HuH-7.5 (cell line): ENCODE data around the gene DISC1.

Experiments used
- DNase-seq: peaks from one replicate; pipeline ENCODE4 v3.0.0; 2011; ENCODE audit warnings: low spot score

DISC1 gene

DNA sequence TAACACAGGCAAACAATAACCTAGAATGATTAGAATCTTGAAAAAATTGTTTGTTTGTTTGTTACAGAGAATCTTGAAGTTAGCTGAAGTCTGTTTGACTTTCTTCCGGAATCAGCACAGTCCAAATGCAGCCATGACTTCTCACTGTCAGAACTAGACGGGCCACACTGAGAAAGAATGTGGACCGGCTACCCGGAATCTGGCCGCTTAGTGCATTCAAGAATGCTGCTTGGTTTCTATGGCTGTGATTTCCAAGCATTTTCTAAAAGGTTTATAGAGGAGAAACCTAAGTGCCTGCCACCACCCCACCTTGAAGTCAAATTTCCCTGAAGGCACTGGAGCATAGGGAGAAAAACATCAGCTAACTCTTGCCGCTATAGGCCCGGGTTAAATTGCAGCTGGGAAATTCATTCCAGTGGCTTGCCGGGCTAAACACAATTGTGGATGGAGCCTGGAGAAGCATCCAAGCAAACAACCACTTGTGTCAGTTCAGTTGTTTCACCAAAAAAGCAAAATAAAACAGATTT lies 231.1 kb downstream of the DISC1 start:
- DNase-seq, result no peak

DNA sequence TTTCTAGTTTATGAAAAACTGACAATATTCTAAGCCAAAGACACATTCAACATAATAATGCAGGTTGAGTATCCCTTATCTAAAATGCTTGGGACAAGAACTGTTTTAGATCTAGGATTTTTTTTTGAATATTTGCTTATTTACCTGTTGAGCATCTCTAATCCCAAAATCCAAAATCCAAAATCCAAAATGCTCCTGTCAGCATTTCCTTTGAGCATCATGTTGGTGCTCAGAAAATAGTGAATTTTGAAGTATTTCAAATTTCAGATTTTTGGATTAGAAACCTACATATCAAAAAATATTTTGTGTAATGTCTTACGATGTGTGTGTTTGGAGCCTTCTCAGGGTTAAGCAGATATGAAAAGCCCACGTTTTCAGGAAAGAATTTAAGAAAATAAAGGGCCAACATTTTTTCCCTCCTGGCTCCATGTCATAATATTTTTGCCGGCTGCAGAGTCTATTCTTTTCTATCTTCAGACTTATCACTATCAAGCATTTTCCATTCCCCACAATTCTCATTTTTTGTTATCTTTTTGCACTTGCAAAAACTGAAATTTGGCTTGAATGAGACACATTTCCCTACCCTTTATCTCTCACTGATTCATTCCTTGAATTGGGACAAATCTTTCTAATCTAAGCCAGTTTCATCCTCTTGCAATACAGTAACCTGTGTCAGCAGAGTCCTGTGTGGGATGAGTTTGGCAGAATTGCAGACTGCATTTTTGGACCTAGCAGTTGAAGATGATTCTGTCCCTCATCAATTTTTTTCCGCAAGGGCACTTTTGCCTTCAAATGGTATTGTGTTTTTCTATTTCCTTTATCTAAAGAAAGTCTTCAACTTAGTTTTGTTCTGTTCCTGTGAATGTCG lies 233.9 kb downstream of the DISC1 start:
- DNase-seq, result no peak

DNA sequence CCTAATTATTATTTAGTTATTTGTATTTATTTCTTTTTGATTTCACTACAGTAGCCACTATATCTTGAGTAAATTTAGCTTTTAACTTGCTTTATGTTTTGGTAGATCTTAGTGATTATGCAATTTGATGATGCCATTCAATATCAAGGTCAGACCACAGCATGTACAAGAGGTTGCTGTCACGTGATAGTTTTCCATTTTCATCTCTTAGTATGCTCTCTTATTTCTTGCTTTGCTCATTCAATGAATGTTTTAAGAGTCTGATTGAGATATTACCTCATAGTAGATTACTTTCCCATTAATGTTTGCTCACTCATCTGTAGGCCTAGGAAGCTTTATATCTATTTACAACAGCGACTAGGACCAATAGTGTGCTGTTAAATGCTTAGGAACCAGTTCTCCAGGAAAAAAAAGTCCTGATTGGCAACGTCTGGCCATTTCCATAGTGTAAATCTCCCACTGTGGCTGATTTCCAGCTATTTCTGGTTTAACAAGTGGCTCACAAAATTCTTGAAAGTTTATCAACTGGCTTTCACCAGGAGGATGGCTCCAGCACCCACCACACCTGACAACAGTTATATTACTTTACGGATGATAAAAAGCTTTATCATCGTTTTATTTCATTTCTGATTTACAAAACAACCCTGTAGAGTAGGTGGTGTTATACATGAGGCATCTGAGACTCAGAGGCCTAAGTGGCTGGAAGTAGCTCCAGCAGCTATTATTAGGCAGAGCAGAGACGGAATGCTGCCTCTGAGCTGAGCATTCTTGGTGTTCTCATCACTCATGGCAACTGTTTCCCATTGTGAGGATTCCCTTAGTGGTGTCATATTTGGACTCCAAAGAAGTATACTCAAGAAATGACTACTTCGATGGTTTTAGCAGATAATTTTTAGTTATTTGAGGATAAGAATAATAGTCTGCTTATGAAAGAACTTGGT lies 235.2 kb downstream of the DISC1 start:
- DNase-seq, result no peak

DNA sequence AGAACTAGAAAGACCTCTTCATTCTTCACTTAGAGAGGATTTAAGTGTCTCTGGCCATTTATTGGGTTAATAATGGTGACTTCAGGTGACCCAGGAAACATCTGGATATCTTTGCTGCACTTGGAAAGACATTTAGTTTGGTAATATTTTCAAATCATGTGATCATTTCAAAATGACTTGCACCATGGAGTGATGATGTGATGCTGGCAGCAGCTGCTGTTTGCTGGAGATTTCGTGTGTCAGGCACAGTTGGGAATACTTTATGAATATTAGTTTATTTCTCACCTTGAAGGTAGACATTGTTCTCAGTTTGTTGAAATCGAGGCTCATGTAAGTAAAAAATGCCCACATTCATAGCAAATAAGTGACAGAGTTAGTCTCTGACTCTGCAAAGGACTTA lies 236.0 kb downstream of the DISC1 start:
- DNase-seq, result no peak

DNA sequence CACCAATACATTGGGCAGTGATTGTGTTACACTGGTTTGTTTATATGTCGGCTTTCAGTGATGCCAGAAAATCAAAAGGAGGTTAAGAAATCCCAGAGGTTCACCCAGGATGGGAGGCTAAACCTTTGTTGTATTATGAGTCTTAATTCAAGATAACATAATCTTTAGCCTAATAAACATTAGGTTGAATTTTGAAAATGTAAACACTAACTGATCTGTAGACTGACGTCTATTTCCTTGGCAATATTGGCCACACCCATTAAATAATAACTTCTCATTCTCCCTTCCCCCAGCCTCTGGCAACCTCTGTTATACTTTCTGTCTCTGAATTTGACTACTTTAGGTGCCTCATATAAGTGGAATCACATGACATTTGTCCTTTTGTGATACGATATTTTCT lies 238.7 kb downstream of the DISC1 start:
- DNase-seq, result no peak

DNA sequence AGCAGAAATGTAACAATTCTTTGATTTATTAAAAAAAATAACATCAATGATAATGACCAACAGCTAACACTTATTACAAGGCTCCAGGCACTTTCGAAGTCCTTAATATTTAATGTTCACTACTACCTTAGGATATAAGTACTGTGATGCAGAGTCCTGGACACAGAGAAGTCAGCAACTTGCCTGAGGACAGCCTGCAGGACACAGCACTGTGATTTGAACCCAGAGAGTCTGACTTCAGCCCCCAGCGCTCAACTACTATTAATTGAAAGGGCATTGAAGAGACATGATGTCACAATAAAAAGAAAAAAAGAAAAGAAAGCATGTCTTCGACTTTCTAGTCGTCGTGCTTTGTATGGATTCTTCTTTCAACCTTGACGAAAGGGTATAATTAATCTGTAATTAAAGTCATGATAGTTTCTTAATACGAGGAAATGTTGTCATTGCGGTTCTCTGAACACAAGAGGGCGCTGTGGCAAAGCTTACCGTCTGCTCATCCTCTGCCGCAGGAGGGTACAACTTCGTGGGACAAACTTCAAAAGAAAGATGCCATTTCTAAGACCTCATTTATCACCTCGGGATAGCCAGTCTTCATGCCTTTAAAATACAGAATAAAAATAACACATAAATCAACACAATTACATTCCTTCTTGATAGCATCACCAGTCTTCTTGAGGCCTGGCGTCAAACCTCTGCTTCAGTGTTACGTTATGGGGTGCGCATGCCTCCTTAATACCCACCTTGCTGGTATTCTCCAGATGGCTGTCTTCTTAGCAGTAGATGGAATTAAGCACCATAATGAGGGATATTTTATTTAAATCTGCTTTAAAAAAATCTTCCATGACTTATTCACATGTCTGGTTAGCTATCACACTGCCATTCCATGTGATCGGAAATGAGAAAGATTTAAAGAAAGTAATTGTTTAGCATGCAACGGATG lies 240.1 kb downstream of the DISC1 start:
- peak; percentile 46 for DNase-seq

DNA sequence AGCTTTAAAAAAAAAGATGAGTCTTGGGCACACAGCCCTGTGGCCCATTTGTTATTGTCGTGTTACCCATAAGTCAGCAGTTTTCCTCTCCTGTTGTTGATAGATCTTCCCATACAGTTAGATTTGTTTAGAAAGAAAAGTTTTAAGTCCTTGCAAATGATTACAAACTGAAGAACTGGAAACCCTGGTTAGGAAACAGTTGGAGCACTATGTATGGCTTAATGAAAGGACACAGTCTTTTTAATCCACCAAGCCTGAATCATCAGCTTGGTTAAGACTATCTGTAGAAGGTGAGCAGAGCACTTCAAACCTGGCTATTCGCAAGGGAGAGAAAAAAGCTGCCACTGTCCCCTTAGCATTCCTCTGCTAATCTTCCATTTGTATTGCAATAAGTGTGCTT lies 241.0 kb downstream of the DISC1 start:
- DNase-seq, result no peak

DNA sequence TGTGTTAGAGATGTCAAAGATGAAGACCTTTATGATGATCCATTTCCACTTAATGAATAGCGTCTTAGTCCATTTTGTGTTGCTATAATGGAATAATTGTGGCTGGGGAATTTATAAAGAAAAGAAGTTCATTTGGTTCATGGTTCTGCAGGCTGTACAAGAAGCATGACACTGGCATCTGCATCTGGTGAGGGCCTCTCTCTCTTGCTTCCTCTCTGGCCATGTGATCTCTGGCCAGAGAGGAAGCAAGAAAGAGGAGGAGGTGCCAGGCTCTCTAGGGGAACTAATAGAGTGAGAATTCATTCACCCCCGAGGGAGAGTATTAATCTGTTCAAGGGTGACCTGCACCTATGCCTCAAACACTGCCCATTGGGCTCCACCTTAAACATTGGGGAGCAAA lies 242.8 kb downstream of the DISC1 start:
- no peak for DNase-seq

DNA sequence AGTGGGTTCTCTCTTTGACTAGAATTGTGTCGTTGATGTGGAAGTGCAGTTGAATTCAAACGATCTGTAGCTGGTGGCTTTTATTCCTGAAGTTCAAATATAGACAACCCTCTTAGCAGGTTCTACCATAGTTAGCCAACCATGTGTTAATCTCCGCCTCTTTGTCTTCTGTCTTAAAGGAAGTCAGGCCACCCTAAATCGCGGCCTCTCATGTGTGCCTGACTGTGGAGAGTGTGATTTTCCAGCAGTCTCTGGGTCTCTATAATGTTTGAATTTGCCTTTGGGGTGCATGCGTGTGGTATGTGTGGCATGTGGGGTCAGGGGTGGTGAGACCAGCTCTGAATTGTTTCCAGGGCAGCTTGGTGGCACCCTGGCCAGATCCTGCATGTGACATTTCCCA lies 244.9 kb downstream of the DISC1 start:
- no peak for DNase-seq

DNA sequence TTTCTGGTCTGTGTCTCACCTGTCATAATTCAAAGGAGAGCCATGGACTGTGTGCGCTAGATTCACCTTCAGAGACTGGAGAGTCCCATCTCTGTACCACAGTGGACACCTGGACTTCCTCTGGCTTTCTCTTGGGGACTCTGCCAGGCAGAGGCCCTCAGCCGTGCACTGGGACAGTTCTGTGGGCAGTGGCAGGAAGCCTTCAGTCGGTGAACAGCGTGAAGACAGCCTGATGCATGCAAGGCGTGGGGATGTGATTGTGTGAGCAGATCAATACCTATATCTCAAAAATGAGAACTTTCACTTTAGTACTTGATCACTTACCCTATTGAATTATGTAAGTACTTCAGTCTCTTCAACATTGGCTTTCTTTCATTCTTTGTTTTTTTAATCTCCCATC lies 245.3 kb downstream of the DISC1 start:
- DNase-seq, result no peak

DNA sequence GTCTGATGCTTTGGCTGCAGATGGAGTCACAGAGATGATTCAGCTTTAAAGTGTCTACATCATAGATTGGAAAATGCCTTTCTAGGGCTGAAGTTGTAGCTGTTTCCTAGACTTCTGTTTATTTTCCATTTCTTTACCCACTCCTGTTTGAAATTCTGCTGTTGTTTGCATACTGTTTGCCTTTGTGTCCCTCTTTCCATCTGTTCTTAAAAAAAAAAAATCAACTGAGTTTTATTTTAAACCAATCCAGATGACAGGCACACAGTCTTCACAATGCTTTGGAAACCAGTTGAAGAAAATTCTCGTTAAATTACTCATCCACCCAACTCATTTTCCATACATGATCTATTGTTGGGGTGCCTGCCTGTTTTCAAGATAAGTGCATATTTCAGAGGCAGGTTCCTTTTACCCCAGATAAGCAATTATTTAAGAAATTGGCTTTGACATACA lies 245.9 kb downstream of the DISC1 start:
- DNase-seq, result no peak

DNA sequence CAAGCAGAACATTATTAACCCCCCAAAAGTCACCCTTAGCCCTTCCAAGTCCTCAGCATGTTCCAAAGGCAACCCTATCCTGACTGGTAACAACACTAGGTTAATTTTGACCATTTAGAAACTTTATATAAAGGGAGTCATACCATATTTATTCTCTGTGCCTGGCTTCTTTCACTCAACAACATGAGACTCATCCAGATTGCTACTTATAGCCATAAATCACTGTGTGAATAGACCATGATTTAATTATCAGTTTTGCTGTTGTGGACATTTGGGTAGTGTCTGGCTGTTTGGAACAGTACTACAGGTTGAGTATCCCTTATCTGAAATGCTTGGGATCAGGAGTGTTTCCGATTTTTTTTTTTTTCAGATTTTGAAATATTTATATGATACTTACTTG lies 252.1 kb downstream of the DISC1 start:
- no peak for DNase-seq

DNA sequence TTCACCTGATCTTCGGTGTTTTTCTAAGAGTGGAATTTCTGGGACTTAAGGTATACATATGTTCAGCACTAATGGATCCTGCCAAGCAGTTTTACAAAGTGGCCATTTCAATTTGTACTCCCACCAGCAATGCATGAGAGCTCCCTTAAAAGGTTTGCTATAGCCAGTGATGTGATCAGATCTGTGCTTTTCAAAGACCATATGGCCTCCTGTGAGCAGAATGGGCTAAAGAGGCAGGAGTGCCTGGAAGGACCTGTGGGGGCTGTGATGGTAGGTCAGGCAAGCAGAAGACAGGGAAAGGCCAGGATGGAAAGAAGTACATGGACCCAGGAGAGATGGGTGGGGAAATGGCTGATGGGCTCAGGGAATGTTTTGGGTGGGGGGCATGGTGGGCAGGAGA lies 252.7 kb downstream of the DISC1 start:
- DNase-seq, result no peak

DNA sequence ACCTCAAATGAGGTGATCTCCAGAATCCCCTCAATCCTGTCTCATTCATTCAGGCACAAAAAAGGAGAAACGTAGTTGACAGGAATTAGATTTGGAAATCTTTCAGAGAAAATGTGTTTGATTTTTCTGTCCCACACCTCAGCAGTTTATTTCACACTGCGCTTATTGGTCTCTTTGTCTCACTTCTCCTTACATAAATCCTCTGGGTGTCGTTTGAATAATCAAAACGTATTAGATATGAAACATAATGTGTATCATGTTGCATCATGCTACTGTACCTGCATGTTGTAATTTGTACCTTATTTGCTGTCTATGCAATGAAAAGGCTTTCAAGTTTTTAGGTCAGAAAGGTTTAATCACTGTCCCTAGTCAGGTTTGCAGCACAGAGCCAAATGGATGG lies 255.7 kb downstream of the DISC1 start:
- DNase-seq, result no peak

DNA sequence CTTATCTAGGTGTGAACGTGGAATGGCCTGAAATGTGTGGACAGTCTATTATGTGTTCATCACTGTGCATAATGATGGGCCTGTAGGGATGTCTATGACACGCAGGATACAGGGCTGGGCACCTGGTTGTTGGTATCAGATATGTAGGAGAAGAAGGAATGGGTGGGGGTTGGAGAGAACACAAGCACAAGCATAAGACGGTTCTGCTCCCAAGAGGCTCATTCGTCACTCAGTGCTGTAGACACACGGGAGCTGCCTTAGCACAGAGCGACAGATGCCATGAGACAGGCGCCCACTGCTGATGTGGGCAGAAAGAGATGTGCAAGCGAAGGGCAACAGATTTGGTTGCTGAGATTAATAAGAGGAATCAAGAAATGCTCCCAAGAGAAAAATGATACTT lies 256.2 kb downstream of the DISC1 start:
- no peak for DNase-seq

DNA sequence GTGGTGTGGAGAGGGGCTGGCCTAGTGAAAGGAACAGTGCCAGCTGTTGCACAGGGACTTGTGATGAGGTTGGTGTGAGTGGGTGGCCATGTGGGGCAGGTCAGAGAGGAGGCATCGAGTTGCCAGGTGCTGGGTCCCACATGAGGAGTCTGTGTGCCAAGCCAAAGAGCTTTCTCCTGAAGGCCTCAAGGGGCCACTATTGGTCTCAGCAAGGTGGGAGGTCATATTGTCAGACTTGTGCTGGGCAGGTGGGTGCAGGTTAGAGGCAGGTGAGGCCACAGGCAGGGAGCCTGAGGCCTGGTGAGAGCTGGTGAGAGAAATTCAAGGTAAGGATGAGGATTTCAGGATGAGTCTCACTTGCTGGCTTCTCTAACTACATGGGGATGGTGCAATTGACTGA lies 256.8 kb downstream of the DISC1 start:
- no peak for DNase-seq

DNA sequence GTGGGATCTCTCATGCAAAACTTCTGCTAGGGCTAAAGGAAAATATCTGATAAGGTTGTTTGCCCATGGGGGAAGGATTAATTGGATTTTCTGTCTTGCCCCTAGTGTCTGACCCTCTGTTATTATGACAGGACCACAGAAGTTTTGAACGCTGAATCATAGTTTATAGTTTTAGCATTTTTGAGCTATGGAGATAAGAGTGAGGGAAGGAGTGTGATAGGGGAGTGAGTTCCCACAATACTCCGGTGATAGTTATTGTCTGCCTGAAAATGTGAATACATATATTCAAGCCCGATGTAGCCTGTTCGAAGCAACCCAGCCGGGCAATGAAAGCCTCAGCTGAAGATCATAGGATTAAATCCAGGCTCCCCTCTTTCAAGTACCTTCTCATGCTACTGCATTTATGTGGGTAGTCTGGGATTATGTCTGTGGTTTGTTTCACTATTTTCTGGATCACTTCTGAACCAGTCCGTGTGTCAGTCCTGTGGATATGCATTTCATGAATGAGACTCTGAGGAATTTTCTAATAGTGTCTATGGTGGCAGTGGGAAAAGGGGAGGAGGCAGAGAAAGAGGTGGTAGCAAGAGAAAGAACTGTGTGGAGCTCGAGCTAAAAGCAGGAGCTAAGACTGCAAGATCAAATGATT lies 258.7 kb downstream of the DISC1 start:
- DNase-seq, result no peak

DNA sequence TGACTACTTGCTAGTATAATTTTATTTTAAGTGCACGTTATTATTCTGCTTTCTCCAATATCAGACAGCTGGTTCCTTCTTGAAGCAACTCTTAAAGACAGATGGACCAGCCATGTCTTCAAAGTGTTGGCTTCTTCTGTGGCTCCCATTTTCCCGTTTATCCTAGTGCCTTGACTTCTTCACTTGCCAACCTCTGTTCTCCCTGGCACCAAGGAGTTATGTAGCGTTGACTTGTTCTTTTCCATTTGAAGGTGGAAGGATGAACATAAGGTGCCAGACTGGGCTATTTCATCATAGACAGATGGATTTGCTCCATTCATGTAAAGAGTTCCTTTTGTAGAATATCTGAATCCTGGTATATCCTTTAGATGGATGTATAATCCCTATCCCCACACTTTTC lies 260.6 kb downstream of the DISC1 start:
- DNase-seq, result no peak

DNA sequence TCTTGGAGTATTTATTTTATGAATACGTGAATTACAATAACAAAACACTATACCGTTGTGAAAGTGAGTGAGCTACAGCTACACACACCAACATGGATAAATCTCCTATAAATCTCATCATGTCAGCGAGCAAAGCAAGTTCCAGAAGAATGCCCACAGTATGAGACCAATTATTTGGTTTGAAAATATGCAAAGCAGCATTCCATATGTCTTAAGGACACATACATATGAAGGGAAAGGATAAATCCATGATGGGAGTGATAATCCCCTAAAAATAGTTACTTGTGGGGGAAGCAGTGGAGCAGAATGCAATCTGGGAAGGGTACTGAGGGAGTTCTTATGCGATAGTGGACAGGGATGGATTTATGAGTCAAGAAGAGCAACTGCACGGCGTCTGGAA lies 261.3 kb downstream of the DISC1 start:
- DNase-seq, result no peak

DNA sequence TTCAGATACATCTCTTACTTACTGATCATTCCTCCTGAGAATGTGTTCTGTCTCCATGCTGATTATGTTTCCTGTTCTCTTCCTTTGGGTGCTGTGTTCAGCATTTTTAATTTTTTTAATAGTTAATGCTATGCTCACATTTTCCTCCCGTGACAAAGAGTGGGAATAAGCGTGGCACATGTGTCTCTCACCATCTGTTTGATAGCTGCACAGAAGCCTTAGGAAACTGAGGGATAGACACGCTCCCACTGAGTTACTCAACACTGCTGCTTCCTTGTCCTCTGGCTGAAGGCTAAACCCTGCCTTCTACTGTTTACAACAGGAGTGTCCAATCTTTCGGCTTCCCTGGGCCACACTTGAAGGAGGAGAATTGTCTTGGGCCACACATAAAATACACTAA lies 264.2 kb downstream of the DISC1 start:
- no peak for DNase-seq

DNA sequence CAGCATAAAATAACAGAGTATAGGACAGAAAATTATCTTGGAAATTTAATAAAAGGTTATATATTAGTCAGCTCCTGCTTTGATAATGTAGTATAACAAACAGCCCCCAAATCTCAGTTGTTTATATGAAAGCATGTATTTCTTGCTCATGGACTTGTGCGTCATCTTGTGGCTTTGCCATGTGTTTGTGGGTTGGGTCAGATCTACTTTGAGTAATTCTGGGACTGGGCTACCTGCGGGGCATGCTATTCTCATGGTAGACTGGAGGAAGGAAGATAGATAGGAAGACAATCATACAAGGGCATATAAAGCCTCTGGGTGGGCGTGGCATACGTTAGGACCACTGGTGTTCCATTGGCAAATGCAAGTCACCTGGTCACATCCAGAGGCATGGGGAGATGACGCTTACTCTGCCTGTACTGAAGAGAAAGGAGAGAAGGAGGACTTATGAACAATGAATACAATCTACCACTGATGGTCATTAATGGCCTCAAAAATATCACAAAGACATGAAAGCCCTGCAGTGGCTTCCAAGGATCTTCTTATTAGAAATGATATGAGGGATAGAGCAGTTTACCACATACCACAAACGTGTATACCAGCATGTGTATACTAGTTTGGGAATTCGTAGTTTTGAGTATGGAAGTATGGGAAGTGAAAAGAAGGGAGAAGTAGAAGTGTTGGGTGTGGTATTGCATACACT lies 267.0 kb downstream of the DISC1 start:
- DNase-seq, result no peak
